NB4 (cell line): Measurements from ENCODE around the gene SLC22A2.

Source experiments
- DNase-seq: peaks from one replicate; pipeline ENCODE4 v3.0.0; 2010; ENCODE audit warnings: low read depth
- H3K4me3 ChIP-seq: one replicate; pipeline ENCODE4 v1.5.1; 2011; ENCODE audit warnings: mild to moderate bottlenecking, low read depth, low read length, moderate library complexity
- MAX ChIP-seq: IDR thresholded peaks from 2 replicates; pipeline ENCODE4 v1.6.1; 2011; ENCODE audit warnings: low read depth, low read length
- MYC ChIP-seq: IDR thresholded peaks from 2 replicates; pipeline ENCODE4 v1.6.1; 2011; ENCODE audit warnings: low read depth, low read length
- POLR2A ChIP-seq: IDR thresholded peaks from 2 replicates; pipeline ENCODE4 v1.6.1; 2011; ENCODE audit warnings: mild to moderate bottlenecking; ENCODE audit not compliant: insufficient read length; ENCODE audit errors: extremely low read depth
- TF ChIP-seq, protein P1 (sequence below): IDR thresholded peaks from one replicate; pipeline ENCODE4 v1.5.1; 2012; ENCODE audit warnings: low read depth, low read length

Gene SLC22A2

DNA sequence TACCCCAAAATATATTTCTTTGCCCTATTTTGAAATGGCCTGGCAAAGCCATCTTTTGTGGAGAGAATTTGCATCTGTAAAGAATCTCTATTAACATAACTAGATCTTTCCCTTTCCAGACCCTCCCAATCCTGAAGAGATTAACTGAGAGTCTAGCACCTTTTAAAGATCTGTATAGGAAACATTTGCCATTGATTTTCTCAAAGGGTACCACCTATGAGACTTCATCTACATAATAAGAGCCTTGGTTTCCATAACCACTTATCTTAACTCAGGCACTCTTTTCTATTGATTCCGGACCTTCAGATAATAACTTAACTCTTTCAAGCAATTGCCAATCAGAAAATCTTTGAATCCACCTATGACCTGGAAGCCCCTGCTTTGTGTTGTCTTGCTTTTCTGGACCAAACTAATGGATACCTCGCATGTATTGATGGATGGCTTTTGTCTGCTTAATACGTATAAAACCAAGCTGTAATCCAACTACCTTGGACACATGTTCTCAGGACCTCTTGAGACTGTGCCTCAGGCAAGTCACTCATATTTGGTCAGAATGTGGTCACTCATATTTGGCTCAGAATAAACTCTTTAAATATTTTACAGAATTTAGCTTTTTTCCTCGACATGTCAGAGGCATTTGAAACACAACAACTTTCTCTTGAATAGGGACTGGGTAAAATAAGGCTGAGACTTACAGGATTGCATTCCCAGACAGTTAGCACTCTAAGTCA is 31.4 kb downstream of the SLC22A2 start:
- TF ChIP-seq, protein P1, sequence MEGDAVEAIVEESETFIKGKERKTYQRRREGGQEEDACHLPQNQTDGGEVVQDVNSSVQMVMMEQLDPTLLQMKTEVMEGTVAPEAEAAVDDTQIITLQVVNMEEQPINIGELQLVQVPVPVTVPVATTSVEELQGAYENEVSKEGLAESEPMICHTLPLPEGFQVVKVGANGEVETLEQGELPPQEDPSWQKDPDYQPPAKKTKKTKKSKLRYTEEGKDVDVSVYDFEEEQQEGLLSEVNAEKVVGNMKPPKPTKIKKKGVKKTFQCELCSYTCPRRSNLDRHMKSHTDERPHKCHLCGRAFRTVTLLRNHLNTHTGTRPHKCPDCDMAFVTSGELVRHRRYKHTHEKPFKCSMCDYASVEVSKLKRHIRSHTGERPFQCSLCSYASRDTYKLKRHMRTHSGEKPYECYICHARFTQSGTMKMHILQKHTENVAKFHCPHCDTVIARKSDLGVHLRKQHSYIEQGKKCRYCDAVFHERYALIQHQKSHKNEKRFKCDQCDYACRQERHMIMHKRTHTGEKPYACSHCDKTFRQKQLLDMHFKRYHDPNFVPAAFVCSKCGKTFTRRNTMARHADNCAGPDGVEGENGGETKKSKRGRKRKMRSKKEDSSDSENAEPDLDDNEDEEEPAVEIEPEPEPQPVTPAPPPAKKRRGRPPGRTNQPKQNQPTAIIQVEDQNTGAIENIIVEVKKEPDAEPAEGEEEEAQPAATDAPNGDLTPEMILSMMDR = no peak
- TF ChIP-seq MAX (no peak), MYC (no peak)
- no peak overlapping the region for H3K4me3 ChIP-seq
- no peak for DNase-seq

DNA sequence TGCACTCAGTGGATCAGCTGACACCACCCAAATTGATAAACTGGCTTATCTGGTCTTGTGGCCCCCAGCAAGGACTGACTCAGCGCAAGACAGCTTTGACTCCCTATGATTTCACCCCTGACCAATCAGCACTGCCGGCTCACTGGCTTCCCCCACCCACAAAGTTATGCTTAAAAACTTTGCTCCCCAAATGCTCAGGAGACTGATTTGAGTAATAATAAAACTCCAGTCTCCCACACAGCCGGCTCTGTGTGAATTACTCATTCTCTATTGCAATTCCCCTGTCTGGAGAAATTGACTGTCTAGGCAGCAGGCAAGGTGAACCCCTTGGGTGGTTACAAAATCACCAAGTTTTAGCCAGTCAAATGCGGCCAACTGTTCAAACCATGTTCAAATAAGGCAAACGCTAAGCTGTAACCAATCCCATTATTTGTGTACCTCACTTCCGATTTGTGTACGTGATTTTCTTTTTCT is 32.5 kb downstream of the SLC22A2 start:
- DNase-seq = no peak
- TF ChIP-seq MYC (no peak), POLR2A (no peak), MAX (no peak)
- TF ChIP-seq, protein P1 = no peak
- no peak overlapping the region for H3K4me3 ChIP-seq

- TF ChIP-seq MAX = no peak
- TF ChIP-seq, protein P1 = no peak
- no peak for TF ChIP-seq POLR2A
- TF ChIP-seq MYC = no peak
- DNase-seq = no peak
- H3K4me3 ChIP-seq = no peak overlapping the region
These were observed 33.9 kb downstream of the SLC22A2 start for GRCh38 chr6:160224639-160225237.

DNA sequence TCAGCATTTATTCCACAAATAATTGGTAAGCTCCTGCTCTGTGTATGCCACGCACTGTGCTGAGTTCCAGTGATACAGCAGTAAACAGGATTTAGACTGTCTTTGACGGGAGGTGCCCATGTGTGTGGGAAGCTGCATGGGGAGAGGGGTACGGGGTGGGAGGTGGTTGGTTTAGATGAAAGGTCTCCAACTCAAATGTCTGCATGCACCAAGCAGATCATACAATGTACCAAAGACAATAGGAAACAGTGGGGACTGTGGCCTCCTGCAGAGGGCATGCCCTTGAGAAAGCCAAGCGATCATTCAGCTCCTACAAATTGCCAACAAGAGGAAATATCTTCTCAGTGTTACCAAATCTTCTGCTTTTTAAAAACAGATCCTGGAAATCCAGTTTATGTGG is 36.1 kb downstream of the SLC22A2 start:
- H3K4me3 ChIP-seq = no peak overlapping the region
- DNase-seq = no peak
- TF ChIP-seq MAX (no peak), MYC (no peak), POLR2A (no peak)
- TF ChIP-seq, protein P1 = no peak

GRCh38 chr6:160221918-160222317 is 36.7 kb downstream of the SLC22A2 start:
- H3K4me3 ChIP-seq = no peak overlapping the region
- TF ChIP-seq, protein P1 = no peak
- no peak for TF ChIP-seq MYC
- TF ChIP-seq POLR2A = no peak
- no peak for TF ChIP-seq MAX
- no peak for DNase-seq
